DMS153 (cell line): ENCODE results near the gene PCGF3.

Experiments
- DNase-seq: peaks from one replicate; lab custom pipeline; 2025; lab: John Stamatoyannopoulos, UW

PCGF3 gene, protein sequence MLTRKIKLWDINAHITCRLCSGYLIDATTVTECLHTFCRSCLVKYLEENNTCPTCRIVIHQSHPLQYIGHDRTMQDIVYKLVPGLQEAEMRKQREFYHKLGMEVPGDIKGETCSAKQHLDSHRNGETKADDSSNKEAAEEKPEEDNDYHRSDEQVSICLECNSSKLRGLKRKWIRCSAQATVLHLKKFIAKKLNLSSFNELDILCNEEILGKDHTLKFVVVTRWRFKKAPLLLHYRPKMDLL

DNA sequence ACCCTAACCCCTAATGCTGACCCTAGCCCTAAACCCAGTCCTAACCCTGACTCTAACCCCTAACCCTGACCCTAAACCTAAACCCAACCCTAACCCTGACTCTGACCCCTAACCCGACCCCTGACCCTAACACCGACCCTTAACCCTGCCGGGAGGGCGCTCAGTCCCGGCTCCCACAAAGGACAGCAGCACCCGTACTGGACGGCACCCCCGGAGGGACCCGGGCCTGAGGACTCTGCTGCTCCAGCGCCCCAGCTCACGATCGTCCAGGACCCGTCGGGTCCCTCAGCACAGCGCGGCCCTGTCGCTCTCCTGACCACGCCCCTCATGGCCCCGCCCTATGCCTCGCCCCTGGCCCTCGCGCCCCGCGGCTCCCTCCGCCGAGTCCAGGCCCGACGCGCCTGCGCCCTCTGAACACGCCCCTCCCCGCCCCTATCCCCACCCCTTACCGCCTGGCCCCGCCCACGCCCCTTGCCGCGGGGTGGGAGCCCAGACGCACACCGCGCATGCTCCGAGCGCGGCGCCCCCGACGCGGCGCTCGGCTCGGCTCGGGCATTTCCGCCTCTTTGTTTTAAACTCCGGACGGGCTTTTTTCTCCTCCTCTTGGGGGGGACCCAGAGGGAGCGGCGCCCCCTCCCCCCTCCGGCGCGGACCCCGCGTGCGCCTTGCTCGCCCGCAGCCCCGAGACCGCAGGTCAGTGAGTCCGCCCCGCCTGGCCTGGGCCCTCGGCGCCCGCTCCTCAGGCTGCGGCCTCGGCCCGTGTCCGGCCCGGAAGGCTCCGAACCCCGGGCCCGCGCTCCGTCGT lies at the start of gene PCGF3:
Gene PCGF3 (plus strand): TSS at position 555 of the 805 bp plus-strand sequence. CDS start 27,849 bp downstream, outside the sequence.
- DNase-seq: peak; percentile 66

DNA sequence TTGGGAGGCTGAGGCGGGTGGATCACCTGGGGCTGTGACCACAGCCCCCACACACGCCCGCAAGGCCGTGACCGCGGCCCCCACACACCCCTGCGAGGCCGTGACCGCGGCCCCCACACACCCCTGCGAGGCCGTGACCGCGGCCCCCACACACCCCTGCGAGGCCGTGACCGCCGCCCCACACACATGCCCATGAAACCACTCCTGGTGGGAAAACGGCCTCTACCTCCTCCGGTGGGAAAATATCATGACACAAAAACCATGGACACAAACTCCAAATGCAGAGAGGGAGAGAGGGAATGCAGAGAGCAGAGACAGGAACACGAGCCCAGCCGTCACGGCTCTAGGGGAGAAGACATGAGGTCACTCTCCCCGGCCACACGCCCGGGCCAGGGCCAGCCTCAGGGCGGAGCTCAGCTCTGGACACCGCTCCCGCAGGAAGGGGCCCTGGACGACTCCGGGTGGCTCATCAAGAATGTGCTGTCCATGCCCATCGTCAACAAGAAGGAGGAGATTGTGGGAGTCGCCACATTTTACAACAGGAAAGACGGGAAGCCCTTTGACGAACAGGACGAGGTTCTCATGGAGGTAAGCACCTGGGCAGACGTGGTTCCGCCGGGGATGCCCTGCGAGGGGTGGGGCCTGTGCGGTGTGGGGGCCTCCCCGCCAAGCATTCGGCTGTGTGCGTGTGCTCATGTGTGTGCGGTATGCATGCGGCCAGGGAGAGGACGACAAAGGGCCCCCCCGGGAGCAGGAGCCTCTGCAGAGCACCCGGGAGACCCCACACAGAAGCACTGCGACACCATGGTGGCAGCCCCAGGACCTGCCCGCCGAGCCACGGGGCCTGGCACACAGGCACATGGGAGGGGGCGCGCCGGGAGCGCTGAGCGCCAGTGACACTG lies 48.9 kb upstream of the PCGF3 start:
- DNase-seq: no peak

DNA sequence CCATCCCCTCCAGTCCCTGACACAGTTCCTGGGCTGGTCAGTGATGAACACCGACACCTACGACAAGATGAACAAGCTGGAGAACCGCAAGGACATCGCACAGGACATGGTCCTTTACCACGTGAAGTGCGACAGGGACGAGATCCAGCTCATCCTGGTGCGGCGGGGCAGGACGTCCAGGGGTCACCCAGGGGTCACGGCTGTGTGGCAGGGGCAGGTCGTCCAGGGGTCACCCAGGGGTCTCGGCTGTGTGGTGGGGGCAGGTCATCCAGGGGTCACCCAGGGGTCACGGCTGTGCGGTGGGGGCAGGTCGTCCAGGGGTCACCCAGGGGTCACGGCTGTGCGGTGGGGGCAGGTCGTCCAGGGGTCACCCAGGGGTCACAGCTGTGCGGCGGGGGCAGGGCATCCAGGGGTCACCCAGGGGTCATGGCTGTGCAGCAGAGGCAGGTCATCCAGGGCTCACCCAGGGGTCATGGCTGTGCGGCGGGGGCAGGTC lies 48.2 kb upstream of the PCGF3 start:
- DNase-seq: no peak

DNA sequence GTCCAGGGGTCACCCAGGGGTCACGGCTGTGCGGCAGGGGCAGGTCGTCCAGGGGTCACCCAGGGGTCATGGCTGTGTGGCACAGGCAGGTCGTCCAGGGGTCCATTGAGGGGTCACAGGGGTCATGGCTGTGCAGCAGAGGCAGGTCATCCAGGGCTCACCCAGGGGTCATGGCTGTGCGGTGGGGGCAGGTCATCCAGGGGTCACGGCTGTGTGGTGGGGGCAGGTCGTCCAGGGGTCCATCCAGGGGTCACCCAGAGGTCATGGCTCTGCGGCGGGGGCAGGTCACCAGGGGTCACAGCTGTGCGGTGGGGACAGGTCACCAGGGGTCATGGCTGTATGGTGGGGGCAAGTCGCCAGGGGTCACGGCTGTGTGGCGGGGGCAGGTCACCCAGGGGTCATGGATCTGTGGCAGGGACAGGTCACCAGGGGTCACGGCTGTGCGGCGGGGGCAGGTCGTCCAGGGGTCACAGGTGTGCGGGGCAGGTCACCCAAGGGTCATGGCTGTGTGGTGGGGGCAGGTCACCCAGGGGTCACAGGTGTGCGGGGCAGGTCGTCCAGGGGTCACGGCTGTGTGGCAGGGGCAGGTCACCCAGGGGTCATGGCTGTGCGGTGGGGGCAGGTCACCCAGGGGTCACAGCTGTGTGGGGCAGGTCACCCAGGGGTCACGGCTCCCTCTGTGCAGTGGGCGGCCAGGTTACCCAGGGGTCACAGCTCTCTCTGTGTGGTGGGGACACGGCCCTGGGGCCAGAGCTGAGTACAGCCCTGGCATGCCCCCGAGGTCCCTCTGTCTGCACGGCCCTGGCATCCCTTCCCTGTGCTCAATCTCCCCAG lies 47.6 kb upstream of the PCGF3 start:
- no peak for DNase-seq

DNA sequence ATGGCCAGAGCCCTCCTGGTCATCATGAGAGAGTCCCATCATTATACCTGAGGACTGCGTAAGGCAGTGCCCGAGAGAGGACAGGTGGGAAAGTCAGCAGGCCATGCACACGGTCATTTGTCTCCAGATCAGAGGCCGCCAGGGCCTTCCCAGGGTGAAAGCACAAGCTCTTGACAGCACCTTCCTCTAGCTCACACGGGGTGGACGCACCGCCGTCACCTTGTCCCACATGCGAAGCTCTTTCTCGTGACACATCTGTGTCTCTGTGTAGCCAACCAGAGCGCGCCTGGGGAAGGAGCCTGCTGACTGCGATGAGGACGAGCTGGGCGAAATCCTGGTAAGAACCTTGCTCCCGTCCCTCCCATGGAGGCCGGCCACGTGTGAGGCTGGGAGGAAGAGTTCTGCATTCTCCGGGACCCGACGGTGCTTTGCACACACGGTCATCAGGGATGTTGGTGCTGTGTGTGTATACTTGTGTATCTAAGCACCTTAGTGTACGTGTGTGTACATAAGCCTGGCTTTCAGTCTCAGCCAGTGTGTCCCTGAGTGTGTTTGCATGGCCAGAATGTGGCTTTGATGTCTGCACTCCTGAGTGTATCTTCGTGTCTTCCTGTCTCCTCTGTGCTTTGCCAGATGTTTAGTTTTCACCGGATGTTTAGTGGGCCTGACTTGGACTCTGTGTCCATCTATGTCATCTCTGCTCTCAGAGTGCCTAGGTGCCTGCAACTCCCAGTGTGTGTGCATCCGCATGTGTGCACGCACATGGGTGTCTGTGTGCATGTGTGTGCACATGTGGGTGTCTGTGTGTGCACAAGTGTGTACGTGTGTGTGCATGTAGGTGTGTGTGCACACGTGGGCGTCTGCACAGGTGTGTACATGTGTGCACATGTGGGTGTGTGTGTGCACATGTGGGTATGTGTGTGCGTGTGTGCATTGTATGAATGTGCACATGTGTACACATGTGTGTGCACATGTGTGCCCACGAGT lies 46.7 kb upstream of the PCGF3 start:
- no peak for DNase-seq

DNA sequence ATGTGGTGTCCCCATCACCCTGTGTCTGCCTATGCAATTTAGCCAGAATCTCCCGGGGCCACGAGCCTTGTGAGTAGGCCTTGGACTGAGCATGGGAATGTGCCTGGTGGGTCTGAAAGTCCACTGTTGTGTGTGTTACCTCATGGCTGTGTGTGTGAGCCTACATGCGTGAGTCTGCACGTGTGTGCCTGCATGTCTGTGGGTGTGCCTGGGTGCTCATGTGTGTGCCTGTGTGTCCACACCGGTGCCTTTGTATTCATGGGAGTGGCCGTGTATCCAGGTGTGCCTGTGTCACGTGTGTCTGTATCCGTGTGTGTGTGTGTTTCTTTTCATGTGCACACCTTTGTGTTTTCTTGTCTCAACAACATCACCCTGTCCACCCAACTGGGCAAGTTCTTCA lies 45.8 kb upstream of the PCGF3 start:
- no peak for DNase-seq

DNA sequence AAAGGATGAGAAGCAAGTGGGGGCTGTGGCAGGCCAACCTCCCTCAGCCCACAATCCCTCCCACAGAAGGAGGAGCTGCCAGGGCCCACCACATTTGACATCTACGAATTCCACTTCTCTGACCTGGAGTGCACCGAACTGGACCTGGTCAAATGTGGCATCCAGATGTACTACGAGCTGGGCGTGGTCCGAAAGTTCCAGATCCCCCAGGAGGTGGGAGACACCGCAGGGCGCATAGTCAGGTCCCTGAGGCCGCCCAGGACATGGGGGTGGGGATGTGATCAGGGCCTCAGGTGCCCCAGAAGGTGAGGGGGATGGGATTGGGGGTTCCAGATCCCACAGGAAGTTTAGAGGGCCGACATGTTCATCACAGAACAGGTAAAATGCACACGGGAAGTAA lies 45.2 kb upstream of the PCGF3 start:
- no peak for DNase-seq

DNA sequence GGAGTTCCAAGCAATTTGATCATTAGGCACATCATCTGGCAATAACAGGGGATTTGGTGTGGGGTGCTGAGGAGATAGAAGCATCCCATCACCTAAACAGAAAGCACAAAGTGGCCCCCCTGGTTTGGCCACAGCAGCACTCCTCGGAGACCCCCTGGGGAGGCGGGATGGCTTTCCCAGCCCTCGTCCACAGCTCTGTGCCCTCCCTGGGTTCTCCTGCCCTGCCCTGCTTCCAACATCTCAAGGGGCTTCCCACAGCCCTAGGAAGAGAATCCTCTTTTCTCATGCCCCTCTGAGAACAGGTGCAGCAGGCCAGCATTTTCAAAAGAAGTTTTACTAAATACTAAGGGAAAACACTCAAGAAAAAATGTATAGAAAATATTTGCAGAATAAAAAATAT lies 44.4 kb upstream of the PCGF3 start:
- DNase-seq: no peak

DNA sequence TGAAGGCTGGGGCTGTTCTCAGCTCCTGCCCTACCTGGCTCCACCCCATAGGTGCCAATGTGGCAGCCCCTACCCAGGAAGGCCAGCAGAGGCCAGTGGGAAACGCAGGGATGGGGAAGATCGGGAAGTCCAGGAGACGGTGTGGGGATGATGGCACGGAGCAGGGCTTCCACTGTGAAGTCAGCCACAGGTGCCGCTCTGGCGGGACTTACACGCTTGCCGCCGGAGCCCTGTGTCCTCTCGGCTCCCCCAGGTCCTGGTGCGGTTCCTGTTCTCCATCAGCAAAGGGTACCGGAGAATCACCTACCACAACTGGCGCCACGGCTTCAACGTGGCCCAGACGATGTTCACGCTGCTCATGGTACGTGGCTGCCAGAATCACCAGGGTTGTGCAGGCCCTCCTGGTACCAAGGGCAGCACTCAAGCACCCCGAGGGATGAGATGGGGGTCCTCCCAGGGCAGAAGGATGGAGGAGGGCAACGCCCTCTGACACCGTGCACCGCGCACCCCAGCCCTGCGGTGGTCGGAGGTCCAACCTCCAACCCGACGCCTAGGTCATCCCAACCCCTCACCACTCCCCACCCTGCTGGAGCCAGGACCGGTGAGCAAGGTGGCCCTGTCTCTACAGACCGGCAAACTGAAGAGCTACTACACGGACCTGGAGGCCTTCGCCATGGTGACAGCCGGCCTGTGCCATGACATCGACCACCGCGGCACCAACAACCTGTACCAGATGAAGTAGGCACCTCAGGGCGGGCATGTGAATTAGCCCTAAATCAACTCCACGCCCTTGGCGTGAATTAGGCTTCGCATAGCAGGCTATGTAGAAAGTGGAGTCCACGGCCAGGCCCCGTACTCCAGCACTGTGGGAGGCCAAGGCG lies 43.5 kb upstream of the PCGF3 start:
- no peak for DNase-seq

DNA sequence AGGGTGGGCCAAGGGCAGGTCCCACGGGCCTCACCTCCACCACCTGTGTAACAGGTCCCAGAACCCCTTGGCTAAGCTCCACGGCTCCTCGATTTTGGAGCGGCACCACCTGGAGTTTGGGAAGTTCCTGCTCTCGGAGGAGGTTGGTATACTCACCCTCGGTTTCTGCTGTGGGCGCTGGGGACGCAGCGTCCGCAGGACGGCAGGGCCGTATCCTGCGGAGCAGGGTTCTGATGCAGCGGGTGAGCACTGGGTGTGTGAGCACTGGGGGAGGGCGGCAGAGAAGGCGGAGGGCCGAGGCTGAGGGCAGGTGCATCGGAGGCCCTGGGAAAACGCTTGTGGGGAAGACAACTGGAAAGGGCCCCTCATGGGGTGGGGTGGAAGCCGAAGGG lies 42.6 kb upstream of the PCGF3 start:
- no peak for DNase-seq

DNA sequence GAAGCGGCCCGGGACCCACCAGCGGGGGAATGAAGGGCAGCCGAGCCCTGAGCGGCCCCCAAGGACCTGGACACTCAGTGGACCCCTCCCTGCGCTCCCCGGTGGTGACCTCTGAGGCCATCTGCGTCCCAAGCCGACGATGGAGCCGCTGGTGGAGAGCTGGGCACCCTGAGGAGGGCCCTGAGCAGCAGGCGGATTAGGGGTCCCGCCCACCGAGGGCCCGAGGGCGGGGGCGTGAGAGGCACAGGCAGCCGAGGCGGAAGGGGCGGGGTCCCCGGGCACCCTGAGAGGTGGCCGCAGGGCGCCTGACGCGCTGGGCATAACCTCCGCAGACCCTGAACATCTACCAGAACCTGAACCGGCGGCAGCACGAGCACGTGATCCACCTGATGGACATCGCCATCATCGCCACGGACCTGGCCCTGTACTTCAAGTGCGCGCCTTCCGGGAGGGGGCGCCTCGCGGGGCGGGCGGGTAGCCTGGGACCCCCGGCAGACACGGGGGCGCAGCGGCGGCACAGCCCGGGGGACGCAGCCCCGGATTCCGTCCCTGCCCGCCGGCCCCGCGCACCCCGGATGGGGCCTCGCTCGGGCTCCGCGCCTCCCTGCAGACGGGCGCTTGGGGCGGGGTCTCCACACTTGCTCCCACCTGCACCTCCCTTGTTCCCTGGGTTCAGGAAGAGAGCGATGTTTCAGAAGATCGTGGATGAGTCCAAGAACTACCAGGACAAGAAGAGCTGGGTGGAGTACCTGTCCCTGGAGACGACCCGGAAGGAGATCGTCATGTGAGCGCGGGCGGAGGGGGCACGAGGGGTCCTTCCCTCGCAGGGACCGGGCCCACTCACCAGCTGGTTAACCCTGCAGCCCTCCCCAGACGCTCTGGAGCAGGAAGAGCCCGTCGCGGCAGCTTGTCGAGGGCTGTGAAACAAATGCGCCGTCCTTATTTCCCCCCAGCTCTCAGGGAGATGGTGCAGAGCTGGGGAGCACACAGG lies 41.9 kb upstream of the PCGF3 start:
- DNase-seq: no peak

DNA sequence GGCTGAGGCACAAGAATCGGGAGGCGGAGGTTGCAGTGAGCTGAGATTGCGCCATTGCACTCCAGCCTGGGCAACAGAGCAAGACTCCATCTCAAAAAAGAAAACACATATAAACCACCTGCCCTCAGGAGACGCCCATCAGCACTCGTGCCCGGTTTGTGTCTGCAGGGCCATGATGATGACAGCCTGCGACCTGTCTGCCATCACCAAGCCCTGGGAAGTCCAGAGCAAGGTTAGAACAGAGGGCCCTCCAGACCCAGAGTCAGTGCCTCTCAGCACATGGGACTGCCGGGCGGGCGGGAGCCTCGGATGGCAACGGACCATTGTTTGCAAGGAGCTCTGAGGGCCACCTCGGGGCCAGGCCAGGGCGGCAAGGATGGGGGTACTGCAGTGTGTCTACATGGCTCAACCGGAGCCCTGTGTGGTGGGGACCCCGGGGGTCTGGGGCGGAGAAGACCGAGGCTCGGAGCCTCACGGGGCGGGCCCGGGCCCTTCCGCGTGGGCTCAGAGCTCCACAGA lies 40.9 kb upstream of the PCGF3 start:
- DNase-seq: no peak

DNA sequence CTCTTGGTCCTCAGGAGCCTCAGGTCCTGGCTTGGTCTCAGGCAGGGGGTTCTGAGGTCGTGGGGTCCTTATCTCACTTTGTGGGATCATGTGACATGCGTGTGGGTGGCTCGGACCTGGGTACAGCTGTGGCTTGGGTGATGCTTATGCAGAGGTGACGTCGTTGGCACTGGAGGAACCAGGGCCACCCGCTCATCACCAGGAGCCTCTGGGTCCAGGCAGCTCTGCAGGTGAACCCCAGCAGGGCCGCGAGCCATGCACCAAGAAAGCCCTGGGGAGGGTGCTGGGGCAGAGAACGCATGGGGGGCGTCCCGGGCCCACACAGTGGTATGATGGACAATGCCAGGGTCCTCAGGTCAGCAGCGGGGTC lies 40.3 kb upstream of the PCGF3 start:
- DNase-seq: no peak

DNA sequence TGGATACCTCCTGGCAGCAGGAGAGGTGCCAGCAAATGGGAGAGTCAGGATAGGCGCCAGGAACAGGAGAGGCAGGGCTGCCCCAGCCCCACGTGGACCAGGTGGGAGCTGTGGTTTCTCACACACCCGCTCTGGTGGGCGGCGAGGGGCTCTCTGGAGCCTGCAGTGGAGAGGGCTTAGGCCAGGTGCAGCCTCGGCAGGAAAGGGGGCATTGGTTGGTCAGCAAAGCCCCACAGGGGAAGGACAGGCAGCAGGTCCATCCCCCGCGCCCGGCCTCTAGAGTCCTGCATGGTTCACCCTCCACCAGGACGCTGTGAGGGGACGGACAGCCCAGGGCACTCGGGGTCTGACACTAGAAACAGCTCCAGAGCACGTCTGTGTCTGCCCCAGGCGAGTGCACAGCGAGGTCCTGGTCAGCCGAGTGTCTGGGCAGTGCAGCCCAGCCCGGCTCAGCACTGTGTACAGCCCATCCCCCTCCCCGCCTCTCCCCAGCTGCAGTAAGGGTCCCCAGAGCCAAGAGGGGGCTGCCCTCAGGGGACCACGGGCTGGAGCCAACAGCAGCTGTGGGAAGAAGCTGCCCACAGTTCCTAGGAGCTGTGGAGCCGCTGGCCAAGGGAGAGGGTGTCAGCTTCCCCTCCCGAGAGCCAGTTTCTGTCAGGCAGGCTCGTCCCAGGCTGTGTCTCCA lies 39.7 kb upstream of the PCGF3 start:
- no peak for DNase-seq

DNA sequence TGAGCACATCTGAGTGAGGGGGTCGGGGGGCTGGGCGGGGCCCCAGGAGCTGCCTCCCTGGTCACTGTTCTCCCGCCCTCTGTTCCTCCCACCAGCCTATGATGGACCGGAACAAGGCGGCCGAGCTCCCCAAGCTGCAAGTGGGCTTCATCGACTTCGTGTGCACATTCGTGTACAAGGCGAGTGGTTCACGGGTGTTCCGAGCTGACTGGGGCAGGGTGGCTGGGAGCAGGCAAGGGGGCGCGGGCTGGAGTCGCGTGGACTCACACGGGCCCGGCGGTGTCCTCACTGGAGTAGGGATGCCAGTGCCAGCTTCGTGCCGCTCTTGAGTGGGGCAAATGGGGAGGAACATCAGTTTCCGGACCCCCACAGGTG lies 39.2 kb upstream of the PCGF3 start:
- no peak for DNase-seq

DNA sequence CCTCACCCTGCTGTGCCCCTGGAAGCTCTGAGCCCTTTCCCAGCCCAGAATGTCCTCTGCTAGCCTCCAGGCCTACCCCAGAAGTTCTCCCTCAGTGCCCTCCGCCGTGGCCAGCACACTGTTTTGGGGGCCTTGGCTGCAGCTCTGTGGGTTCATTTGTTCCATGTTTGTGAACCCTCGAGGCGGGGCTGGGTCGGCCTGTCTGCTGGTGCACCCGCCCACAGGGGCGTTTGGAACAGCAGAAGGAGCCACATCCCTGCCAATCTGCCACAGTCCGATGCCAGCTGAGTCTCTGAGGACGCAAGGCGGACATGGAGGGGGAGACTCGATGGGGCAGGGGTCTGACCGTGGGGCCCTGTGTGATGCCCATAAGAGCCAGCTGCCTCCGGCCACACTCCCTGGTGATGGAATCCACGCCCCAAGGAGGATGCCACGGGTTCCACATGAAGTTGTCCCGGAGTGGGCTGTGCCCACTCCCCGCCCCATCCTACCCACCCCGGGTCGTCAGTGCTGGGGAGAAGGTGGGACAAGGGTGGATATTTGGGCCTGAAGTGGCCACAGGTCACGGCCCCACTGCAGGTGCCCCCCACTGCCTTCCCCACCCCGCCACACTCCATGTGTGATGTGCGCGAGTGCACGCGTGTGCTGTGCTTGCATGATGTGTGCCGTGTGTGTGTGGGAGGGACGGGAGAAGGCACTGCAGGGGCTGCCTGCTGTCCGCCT lies 38.6 kb upstream of the PCGF3 start:
- DNase-seq: no peak

DNA sequence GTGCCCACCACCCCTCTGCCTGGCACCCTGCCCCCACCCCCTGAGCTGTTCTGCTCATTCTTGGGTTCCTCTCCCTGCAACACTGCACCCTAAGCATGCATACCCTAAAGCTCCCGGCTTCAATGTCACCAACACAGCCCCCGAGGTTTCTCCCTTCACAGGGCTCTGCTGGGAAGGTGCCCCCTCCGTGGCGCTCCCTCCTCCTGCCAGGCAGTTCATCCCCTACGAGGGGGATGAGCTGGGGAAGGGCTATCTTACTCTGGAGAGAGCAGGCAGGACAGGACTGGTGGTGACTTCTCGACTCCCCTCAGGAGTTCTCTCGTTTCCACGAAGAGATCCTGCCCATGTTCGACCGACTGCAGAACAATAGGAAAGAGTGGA lies 38.1 kb upstream of the PCGF3 start:
- no peak for DNase-seq
